Measurements from ENCODE around the gene LRGUK. TPM values are rescaled to one million over a fixed set of nuclear protein-coding genes. Genes with fewer than 3 reads are reported as not detected.

LRGUK gene
- polyA plus RNA-seq, 3 donors = 0.41 TPM; not detected in 2

DNA sequence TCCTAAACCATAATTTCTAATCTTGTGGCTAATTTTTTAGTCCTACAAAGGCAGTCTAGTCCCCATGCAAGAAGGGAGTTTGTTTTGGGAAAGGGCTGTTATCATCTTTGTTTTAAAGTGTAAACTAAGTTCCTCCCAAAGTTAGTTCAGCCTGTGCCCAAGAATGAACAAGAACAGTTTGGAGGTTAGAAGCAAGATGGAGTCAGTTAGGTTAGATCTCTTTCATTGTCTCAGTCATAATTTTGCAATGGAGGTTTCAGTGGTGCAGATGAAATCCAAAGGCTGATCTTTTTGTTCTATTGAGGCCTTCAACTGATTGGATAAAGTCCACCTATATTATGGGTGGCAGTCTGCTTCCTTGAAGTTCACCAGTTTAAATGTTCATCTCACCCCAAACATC is 68.1 kb downstream of the LRGUK start:
- no peaks in the 10 kb centered on the region for H4K20me1 ChIP-seq (ENCODE audit: insufficient read depth, low read length)
- Mint-ChIP-seq H3K9me3 (peaks cover 0 to 5% (median 0%) of the 10 kb centered on the region in 7 donors), H3K4me1 (peaks cover 24% of the 10 kb centered on the region), H3K36me3 (no peaks in the 10 kb centered on the region), H3K27ac (no peak overlapping the region), H3K4me3 (no peak overlapping the region), H3K27me3 (ENCODE audit: low read depth in 3 of 3) (peaks cover 0 to 4% (median 2%) of the 10 kb centered on the region in 3 donors)
- intact Hi-C loops (cut with micrococcal nuclease) = no loop called here
- no peaks in the 10 kb centered on the region for H3K36me3 ChIP-seq (replicated peaks in 1 of 2; ENCODE audit: control insufficient read depth in 1 of 2, insufficient read depth in 2 of 2, low read length in 2 of 2)
- no peak overlapping the region for H3K9ac ChIP-seq (ENCODE audit: insufficient read depth, low read length, poor library complexity, severe bottlenecking)
- H3K9me3 ChIP-seq (replicated peaks in 1 of 2; ENCODE audit: control insufficient read depth in 1 of 2, insufficient read depth in 1 of 2, low read length in 2 of 2) = no peaks in the 10 kb centered on the region
- TF ChIP-seq CTCF (IDR thresholded peaks at IDR 0.05) = no peak
- DNase-seq = no peak
- H2AFZ ChIP-seq (ENCODE audit: insufficient read depth, low read depth, low read length, poor library complexity, severe bottlenecking) = no peak overlapping the region
- H3K4me1 ChIP-seq (ENCODE audit: control insufficient read depth in 1 of 2, insufficient read depth in 2 of 2, low read length in 2 of 2) = peaks cover 11 to 18% of the 10 kb centered on the region in 2 donors
- H3K27ac ChIP-seq (ENCODE audit: low read depth in 1 of 2, low read length in 2 of 2) = no peak overlapping the region
- no peaks in the 10 kb centered on the region for H3K27me3 ChIP-seq (ENCODE audit: control insufficient read depth in 2 of 2, insufficient read depth in 2 of 2, low read length in 2 of 2)
- no peak overlapping the region for H3K4me3 ChIP-seq (replicated peaks in 1 of 3; ENCODE audit: low read depth in 2 of 3, low read length in 3 of 3)
- no peaks in the 10 kb centered on the region for H3K79me2 ChIP-seq (ENCODE audit: insufficient read depth, low read length)
- H3K4me2 ChIP-seq (replicated peaks; ENCODE audit: extremely low read depth, low read length, poor library complexity, severe bottlenecking) = no peak overlapping the region

- H3K4me3 ChIP-seq (replicated peaks in 1 of 3; ENCODE audit: low read depth in 2 of 3, low read length in 3 of 3) = no peak overlapping the region
- H2AFZ ChIP-seq (ENCODE audit: insufficient read depth, low read depth, low read length, poor library complexity, severe bottlenecking) = no peak overlapping the region
- Mint-ChIP-seq H3K9me3 (peaks cover 0 to 5% (median 0%) of the 10 kb centered on the region in 7 donors), H3K4me1 (peaks cover 17% of the 10 kb centered on the region), H3K27ac (no peak overlapping the region), H3K27me3 (ENCODE audit: low read depth in 3 of 3) (peaks cover 0 to 4% (median 2%) of the 10 kb centered on the region in 3 donors), H3K36me3 (no peaks in the 10 kb centered on the region), H3K4me3 (no peak overlapping the region)
- no peaks in the 10 kb centered on the region for H3K9me3 ChIP-seq (replicated peaks in 1 of 2; ENCODE audit: control insufficient read depth in 1 of 2, insufficient read depth in 1 of 2, low read length in 2 of 2)
- H3K9ac ChIP-seq (ENCODE audit: insufficient read depth, low read length, poor library complexity, severe bottlenecking) = no peak overlapping the region
- 100% methylated on average over 1 of the region's 2 CpGs for WGBS (ENCODE audit: insufficient coverage)
- H3K4me2 ChIP-seq (replicated peaks; ENCODE audit: extremely low read depth, low read length, poor library complexity, severe bottlenecking) = no peak overlapping the region
- intact Hi-C loops (cut with micrococcal nuclease) = no loop called here
- H3K36me3 ChIP-seq (replicated peaks in 1 of 2; ENCODE audit: control insufficient read depth in 1 of 2, insufficient read depth in 2 of 2, low read length in 2 of 2) = no peaks in the 10 kb centered on the region
- DNase-seq = no peak
- no peaks in the 10 kb centered on the region for H3K79me2 ChIP-seq (ENCODE audit: insufficient read depth, low read length)
- no peaks in the 10 kb centered on the region for H4K20me1 ChIP-seq (ENCODE audit: insufficient read depth, low read length)
- peaks cover 0 to 3% of the 10 kb centered on the region in 2 donors for H3K27me3 ChIP-seq (ENCODE audit: control insufficient read depth in 2 of 2, insufficient read depth in 2 of 2, low read length in 2 of 2)
- H3K27ac ChIP-seq (ENCODE audit: low read depth in 1 of 2, low read length in 2 of 2) = no peak overlapping the region
- peaks cover 6 to 12% of the 10 kb centered on the region in 2 donors for H3K4me1 ChIP-seq (ENCODE audit: control insufficient read depth in 1 of 2, insufficient read depth in 2 of 2, low read length in 2 of 2)
- TF ChIP-seq CTCF (IDR thresholded peaks at IDR 0.05) = no peak
Measured at GRCh38 chr7:134196439-134196838, 69.3 kb downstream of the LRGUK start.

Data from CD14-positive monocyte (primary cell).